HepG2 (cell line): Measurements from ENCODE around the gene AIFM1. TPM values are rescaled to one million over a fixed set of nuclear protein-coding genes. Genes with fewer than 3 reads are reported as not detected.

ENCODE experiments used
- AGO1 ChIP-seq: fragments of 200-400 bp; formaldehyde crosslinking; IDR thresholded peaks from 2 replicates; pipeline ENCODE4 v1.6.1; 2017; ENCODE audit warnings: mild to moderate bottlenecking, low read depth, low read length, moderate library complexity; ENCODE audit not compliant: poor library complexity, severe bottlenecking
- FIP1L1 ChIP-seq: fragments of 200-400 bp; formaldehyde crosslinking; IDR thresholded peaks from 2 replicates; pipeline ENCODE4 v1.6.1; 2018; ENCODE audit warnings: low read depth, mild to moderate bottlenecking, low read length, moderate library complexity, borderline replicate concordance; ENCODE audit not compliant: insufficient read depth
- GABPA ChIP-seq, 2 experiments: IDR thresholded peaks; 2 replicates each; pipeline ENCODE4 v1.6.1; 2011 to 2016; ENCODE audit warnings: low read depth in 2 of 2, low read length in 1 of 2, missing biosample characterization in 1 of 2, missing genetic modification characterization in 1 of 2
- HDAC1 ChIP-seq: sonication (generic); formaldehyde crosslinking; IDR thresholded peaks from 2 replicates; pipeline ENCODE4 v1.5.1; 2020; ENCODE audit warnings: mild to moderate bottlenecking, missing genetic modification reagents
- TAF1 ChIP-seq: sonication (generic); formaldehyde crosslinking; IDR thresholded peaks from 2 replicates; pipeline ENCODE4 v1.4.0; 2020; ENCODE audit warnings: missing genetic modification reagents
- WIZ ChIP-seq: sonication (generic); formaldehyde crosslinking; IDR thresholded peaks from 2 replicates; pipeline ENCODE4 v1.5.1; 2020; ENCODE audit warnings: mild to moderate bottlenecking, missing genetic modification reagents
- ZBTB3 ChIP-seq: sonication (generic); formaldehyde crosslinking; IDR thresholded peaks from 2 replicates; pipeline ENCODE4 v1.4.0; 2020; ENCODE audit warnings: low read depth, mild to moderate bottlenecking, moderate library complexity, missing genetic modification reagents, borderline replicate concordance
- ZNF24 ChIP-seq: fragments of 450-650 bp; IDR thresholded peaks from 2 replicates; pipeline ENCODE4 v1.6.1; 2017; ENCODE audit warnings: antibody characterized with exemption, mild to moderate bottlenecking
- ZNF296 ChIP-seq: sonication (generic); formaldehyde crosslinking; conservative IDR thresholded peaks from 2 replicates; pipeline ENCODE4 v1.5.0; 2020; ENCODE audit warnings: mild to moderate bottlenecking, missing genetic modification reagents
- polyA plus RNA-seq, 8 experiments: library from polyadenylated mRNA; depleted of rRNA in 3 of 8; stranded (reverse) in 7 of 8; unstranded in 1 of 8; fragments of >200 nt; fragmentation: Illumina TruSeq in 4 of 8; extraction: Trizol in 4 of 8; gene quantifications; 2 replicates each; pipeline versions ENCODE4 v1.2.1 to v1.2.3, GENCODE V29; 2011 to 2016; ENCODE audit warnings: low read depth in 4 of 8, missing spikeins in 1 of 8, mixed read lengths in 1 of 8; ENCODE audit not compliant: insufficient read depth in 1 of 8
- total RNA-seq, 5 experiments: library from RNA; depleted of rRNA; stranded (reverse); fragments of >200 nt; fragmentation: Illumina TruSeq; extraction: Trizol; gene quantifications; 2 replicates each; pipeline ENCODE4 v1.2.3, GENCODE V29; 2016; ENCODE audit warnings: low read depth in 1 of 5
- TF ChIP-seq, protein P1 (sequence below): sonication (generic); formaldehyde crosslinking; conservative IDR thresholded peaks from 2 replicates; pipeline ENCODE4 v1.8.0; 2022; ENCODE audit warnings: low read depth, missing genetic modification reagents
- TF ChIP-seq, protein P2 (sequence below): sonication (generic); formaldehyde crosslinking; IDR thresholded peaks from 2 replicates; pipeline ENCODE4 v1.8.0; 2022; ENCODE audit warnings: missing genetic modification reagents, mild to moderate bottlenecking, borderline replicate concordance
- TF ChIP-seq, protein P3 (sequence below): sonication (generic); formaldehyde crosslinking; IDR thresholded peaks from 2 replicates; pipeline ENCODE4 v1.4.0; 2020; ENCODE audit warnings: mild to moderate bottlenecking, missing genetic modification reagents
- TF ChIP-seq, protein P4 (sequence below): sonication (generic); formaldehyde crosslinking; IDR thresholded peaks from 2 replicates; pipeline ENCODE4 v1.5.1; 2020; ENCODE audit warnings: mild to moderate bottlenecking, missing genetic modification reagents, moderate library complexity

Gene AIFM1
- total and polyA plus RNA-seq, 2 of the 13 experiments (the other 11 are each of a cell fraction or from before 2014, with no cell fraction given): 42.8 to 46.9 TPM

DNA sequence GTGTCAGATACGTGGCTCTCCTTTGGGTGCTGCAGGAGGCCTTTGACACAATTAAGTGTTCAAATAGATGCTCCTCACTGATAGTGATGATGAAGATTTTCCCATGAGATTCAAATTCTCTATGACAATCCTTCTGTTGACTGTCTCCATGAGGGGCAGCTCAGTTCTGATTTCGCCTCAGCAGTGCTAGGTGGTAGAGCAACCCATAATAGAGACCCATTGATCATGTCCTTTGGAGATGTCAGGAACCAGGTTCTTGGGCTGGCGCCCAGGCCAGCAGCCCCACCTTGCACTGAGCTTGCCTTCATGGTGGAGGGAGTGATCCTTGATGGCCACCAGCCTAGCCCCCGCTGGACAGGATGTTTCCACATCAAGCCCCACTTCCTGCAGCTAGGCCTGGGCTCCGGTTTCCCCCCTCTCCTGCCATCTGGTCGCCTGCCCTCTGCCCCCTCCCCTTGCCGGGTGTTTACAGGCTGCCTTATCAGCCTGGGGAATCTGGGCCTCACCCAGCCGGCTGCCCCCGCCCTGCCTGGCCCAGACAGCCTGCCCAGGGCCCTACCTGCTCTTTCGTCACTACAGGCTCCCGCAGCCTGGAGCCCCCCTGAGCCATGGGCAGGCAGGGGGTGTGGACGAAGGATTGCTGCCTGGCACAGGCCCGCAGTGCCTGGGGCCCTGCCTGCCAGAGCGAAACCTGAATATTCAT, 68.0 kb downstream of the AIFM1 start (continued):
- TF ChIP-seq, protein P1, sequence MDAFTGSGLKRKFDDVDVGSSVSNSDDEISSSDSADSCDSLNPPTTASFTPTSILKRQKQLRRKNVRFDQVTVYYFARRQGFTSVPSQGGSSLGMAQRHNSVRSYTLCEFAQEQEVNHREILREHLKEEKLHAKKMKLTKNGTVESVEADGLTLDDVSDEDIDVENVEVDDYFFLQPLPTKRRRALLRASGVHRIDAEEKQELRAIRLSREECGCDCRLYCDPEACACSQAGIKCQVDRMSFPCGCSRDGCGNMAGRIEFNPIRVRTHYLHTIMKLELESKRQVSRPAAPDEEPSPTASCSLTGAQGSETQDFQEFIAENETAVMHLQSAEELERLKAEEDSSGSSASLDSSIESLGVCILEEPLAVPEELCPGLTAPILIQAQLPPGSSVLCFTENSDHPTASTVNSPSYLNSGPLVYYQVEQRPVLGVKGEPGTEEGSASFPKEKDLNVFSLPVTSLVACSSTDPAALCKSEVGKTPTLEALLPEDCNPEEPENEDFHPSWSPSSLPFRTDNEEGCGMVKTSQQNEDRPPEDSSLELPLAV (CRISPR knock-in tag): no peak
- TF ChIP-seq, protein P2, sequence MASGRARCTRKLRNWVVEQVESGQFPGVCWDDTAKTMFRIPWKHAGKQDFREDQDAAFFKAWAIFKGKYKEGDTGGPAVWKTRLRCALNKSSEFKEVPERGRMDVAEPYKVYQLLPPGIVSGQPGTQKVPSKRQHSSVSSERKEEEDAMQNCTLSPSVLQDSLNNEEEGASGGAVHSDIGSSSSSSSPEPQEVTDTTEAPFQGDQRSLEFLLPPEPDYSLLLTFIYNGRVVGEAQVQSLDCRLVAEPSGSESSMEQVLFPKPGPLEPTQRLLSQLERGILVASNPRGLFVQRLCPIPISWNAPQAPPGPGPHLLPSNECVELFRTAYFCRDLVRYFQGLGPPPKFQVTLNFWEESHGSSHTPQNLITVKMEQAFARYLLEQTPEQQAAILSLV: no peak
- TF ChIP-seq AGO1 (no peak), ZNF24 (no peak), HDAC1 (peak; percentile 53; the same call in 1 of the 2 replicates), GABPA (IDR thresholded peaks at IDR 0.05; ENCODE audit: low read depth, low read length) (peak; percentile 23; the same call in 1 of the 2 replicates), GABPA (CRISPR knock-in tag; IDR thresholded peaks at IDR 0.05; ENCODE audit: low read depth) (peak; percentile 75), ZNF296 (CRISPR knock-in tag) (no peak), TAF1 (CRISPR knock-in tag) (no peak), WIZ (CRISPR knock-in tag) (no peak), FIP1L1 (no peak), ZBTB3 (no peak)
- TF ChIP-seq, protein P3, sequence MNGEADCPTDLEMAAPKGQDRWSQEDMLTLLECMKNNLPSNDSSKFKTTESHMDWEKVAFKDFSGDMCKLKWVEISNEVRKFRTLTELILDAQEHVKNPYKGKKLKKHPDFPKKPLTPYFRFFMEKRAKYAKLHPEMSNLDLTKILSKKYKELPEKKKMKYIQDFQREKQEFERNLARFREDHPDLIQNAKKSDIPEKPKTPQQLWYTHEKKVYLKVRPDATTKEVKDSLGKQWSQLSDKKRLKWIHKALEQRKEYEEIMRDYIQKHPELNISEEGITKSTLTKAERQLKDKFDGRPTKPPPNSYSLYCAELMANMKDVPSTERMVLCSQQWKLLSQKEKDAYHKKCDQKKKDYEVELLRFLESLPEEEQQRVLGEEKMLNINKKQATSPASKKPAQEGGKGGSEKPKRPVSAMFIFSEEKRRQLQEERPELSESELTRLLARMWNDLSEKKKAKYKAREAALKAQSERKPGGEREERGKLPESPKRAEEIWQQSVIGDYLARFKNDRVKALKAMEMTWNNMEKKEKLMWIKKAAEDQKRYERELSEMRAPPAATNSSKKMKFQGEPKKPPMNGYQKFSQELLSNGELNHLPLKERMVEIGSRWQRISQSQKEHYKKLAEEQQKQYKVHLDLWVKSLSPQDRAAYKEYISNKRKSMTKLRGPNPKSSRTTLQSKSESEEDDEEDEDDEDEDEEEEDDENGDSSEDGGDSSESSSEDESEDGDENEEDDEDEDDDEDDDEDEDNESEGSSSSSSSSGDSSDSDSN (CRISPR knock-in tag): peak; percentile 38
- TF ChIP-seq, protein P4, sequence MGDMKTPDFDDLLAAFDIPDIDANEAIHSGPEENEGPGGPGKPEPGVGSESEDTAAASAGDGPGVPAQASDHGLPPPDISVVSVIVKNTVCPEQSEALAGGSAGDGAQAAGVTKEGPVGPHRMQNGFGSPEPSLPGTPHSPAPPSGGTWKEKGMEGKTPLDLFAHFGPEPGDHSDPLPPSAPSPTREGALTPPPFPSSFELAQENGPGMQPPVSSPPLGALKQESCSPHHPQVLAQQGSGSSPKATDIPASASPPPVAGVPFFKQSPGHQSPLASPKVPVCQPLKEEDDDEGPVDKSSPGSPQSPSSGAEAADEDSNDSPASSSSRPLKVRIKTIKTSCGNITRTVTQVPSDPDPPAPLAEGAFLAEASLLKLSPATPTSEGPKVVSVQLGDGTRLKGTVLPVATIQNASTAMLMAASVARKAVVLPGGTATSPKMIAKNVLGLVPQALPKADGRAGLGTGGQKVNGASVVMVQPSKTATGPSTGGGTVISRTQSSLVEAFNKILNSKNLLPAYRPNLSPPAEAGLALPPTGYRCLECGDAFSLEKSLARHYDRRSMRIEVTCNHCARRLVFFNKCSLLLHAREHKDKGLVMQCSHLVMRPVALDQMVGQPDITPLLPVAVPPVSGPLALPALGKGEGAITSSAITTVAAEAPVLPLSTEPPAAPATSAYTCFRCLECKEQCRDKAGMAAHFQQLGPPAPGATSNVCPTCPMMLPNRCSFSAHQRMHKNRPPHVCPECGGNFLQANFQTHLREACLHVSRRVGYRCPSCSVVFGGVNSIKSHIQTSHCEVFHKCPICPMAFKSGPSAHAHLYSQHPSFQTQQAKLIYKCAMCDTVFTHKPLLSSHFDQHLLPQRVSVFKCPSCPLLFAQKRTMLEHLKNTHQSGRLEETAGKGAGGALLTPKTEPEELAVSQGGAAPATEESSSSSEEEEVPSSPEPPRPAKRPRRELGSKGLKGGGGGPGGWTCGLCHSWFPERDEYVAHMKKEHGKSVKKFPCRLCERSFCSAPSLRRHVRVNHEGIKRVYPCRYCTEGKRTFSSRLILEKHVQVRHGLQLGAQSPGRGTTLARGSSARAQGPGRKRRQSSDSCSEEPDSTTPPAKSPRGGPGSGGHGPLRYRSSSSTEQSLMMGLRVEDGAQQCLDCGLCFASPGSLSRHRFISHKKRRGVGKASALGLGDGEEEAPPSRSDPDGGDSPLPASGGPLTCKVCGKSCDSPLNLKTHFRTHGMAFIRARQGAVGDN (CRISPR knock-in tag): peak; percentile 81
- TF ChIP-seq, all 625 proteins: peak for 66
